Ovary (tissue), 3 donors: Measurements from ENCODE around the gene GHRH.

Experiments used
- EP300 ChIP-seq: sonication (generic); formaldehyde crosslinking; IDR thresholded peaks from one replicate; pipeline ENCODE4 v1.6.1; 2017; ENCODE audit warnings: antibody characterized with exemption
- POLR2A ChIP-seq: fragments of 450-650 bp; IDR thresholded peaks from one replicate; pipeline ENCODE4 v1.6.1; 2017; ENCODE audit warnings: antibody characterized with exemption, mild to moderate bottlenecking, moderate library complexity
- TF ChIP-seq, protein P1 (sequence below), 3 donors: fragments of 450-650 bp in 2 of 3; fragments of 200-600 bp in 1 of 3; IDR thresholded peaks; one replicate each; pipeline versions ENCODE4 v1.5.1 to v1.8.0; 2016 to 2022; ENCODE audit warnings: antibody characterized with exemption in 3 of 3, mild to moderate bottlenecking in 1 of 3
- donor health status: DM: no; HTN: no; CAD: no.

- TF ChIP-seq, protein P1, sequence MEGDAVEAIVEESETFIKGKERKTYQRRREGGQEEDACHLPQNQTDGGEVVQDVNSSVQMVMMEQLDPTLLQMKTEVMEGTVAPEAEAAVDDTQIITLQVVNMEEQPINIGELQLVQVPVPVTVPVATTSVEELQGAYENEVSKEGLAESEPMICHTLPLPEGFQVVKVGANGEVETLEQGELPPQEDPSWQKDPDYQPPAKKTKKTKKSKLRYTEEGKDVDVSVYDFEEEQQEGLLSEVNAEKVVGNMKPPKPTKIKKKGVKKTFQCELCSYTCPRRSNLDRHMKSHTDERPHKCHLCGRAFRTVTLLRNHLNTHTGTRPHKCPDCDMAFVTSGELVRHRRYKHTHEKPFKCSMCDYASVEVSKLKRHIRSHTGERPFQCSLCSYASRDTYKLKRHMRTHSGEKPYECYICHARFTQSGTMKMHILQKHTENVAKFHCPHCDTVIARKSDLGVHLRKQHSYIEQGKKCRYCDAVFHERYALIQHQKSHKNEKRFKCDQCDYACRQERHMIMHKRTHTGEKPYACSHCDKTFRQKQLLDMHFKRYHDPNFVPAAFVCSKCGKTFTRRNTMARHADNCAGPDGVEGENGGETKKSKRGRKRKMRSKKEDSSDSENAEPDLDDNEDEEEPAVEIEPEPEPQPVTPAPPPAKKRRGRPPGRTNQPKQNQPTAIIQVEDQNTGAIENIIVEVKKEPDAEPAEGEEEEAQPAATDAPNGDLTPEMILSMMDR (IDR thresholded peaks at IDR 0.05), result no peak
- no peak for TF ChIP-seq POLR2A
- TF ChIP-seq EP300, result no peak
Measured at GRCh38 chr20:37238935-37239451, 22.6 kb downstream of the GHRH start.
